Right lobe of liver (tissue), 4 donors: ENCODE data around the gene RAB6D.

Source experiments
- POLR2A ChIP-seq: fragments of 450-650 bp; IDR thresholded peaks from one replicate; pipeline ENCODE4 v1.6.1; 2017; ENCODE audit warnings: antibody characterized with exemption, mild to moderate bottlenecking
- TF ChIP-seq, protein P1 (sequence below), 4 donors: fragments of 200-600 bp in 3 of 4; fragments of 450-650 bp in 1 of 4; IDR thresholded peaks; one replicate each; pipeline versions ENCODE4 v1.5.1 to v1.8.0; 2016 to 2022; ENCODE audit warnings: antibody characterized with exemption in 4 of 4, mild to moderate bottlenecking in 2 of 4
- donor health status: DM: no; HTN: no; CAD: no.
- donor health status: DM: no; HTN: no; CAD: no.
- donor health status: DM: no; HTN: yes; CAD: no.

- TF ChIP-seq, protein P1, sequence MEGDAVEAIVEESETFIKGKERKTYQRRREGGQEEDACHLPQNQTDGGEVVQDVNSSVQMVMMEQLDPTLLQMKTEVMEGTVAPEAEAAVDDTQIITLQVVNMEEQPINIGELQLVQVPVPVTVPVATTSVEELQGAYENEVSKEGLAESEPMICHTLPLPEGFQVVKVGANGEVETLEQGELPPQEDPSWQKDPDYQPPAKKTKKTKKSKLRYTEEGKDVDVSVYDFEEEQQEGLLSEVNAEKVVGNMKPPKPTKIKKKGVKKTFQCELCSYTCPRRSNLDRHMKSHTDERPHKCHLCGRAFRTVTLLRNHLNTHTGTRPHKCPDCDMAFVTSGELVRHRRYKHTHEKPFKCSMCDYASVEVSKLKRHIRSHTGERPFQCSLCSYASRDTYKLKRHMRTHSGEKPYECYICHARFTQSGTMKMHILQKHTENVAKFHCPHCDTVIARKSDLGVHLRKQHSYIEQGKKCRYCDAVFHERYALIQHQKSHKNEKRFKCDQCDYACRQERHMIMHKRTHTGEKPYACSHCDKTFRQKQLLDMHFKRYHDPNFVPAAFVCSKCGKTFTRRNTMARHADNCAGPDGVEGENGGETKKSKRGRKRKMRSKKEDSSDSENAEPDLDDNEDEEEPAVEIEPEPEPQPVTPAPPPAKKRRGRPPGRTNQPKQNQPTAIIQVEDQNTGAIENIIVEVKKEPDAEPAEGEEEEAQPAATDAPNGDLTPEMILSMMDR (IDR thresholded peaks at IDR 0.05) = no peak
- no peak for TF ChIP-seq POLR2A
Observed at GRCh38 chr2:131366643-131367042, 2.7 kb upstream of the RAB6D start.
